Smooth muscle cell (in vitro differentiated cells): ENCODE measurements around the gene S100A16. TPM values are rescaled to one million over a fixed set of nuclear protein-coding genes. Genes with fewer than 3 reads are reported as not detected.

Experiments
- DNase-seq: peaks from one replicate; lab custom pipeline; 2025; ENCODE audit not compliant: unreplicated experiment; lab: John Stamatoyannopoulos, UW
- H2AFZ ChIP-seq: fragments of 200-600 bp; sonication (generic); 2 replicates; pipeline ENCODE4 v1.6.0; 2016; ENCODE audit warnings: antibody characterized with exemption, low read depth, mild to moderate bottlenecking
- H3F3A ChIP-seq: fragments of 200-600 bp; sonication (generic); 2 replicates; pipeline ENCODE4 v1.6.0; 2017; ENCODE audit warnings: antibody characterized with exemption, low read depth
- H3K27ac ChIP-seq: fragments of 200-600 bp; sonication (generic); 2 replicates; pipeline ENCODE4 v1.5.1; 2016; ENCODE audit warnings: low read depth, mild to moderate bottlenecking
- H3K27me3 ChIP-seq: fragments of 200-600 bp; sonication (generic); 2 replicates; pipeline ENCODE4 v1.6.1; 2016; ENCODE audit warnings: low read depth, mild to moderate bottlenecking
- H3K36me3 ChIP-seq: fragments of 200-600 bp; sonication (generic); 2 replicates; pipeline ENCODE4 v1.5.1; 2016; ENCODE audit warnings: low read depth
- H3K4me1 ChIP-seq: fragments of 200-600 bp; sonication (generic); 2 replicates; pipeline ENCODE4 v1.5.1; 2016; ENCODE audit warnings: low read depth
- H3K4me2 ChIP-seq: fragments of 200-600 bp; sonication (generic); 2 replicates; pipeline ENCODE4 v1.6.0; 2016; ENCODE audit warnings: mild to moderate bottlenecking
- H3K4me3 ChIP-seq: fragments of 200-600 bp; sonication (generic); 2 replicates; pipeline ENCODE4 v1.5.1; 2016; ENCODE audit warnings: mild to moderate bottlenecking
- H3K79me2 ChIP-seq: fragments of 200-600 bp; sonication (generic); 2 replicates; pipeline ENCODE4 v1.6.0; 2016; ENCODE audit warnings: low read depth, mild to moderate bottlenecking
- H3K9ac ChIP-seq: fragments of 200-600 bp; sonication (generic); 2 replicates; pipeline ENCODE4 v1.6.0; 2016; ENCODE audit warnings: low read depth
- H3K9me3 ChIP-seq: fragments of 200-600 bp; sonication (generic); replicated peaks from 2 replicates; pipeline ENCODE4 v1.5.1; 2016; ENCODE audit warnings: low read depth
- H4K20me1 ChIP-seq: fragments of 200-600 bp; sonication (generic); 2 replicates; pipeline ENCODE4 v1.6.0; 2016; ENCODE audit warnings: low read depth
- WGBS: methylation state at CpG from one replicate; pipeline ENCODE4 v1.1.7; 2016; ENCODE audit warnings: low lambda C conversion rate; 5-methylcytosine and 5-hydroxymethylcytosine counted together
- polyA plus RNA-seq: library from polyadenylated mRNA; unstranded; fragments of >200 nt; fragmentation: Nextera tagmentation; extraction: Ambion mirVana; gene quantifications from 2 replicates; pipeline ENCODE4 v1.2.1, GENCODE V29; 2016
- total RNA-seq: library from RNA; depleted of rRNA; stranded (reverse); fragments of >200 nt; gene quantifications from 2 replicates; pipeline ENCODE4 v1.2.3, GENCODE V29; 2014
- TF ChIP-seq, protein P1 (sequence below): fragments of 200-600 bp; sonication (generic); IDR thresholded peaks from 2 replicates; pipeline ENCODE4 v1.5.1; 2017; ENCODE audit warnings: borderline replicate concordance, mild to moderate bottlenecking, antibody characterized with exemption; ENCODE audit not compliant: insufficient read depth, poor library complexity, severe bottlenecking

The S100A16 gene
- total and polyA plus RNA-seq, 2 experiments from 2014 or later, result 238 to 302 TPM

DNA sequence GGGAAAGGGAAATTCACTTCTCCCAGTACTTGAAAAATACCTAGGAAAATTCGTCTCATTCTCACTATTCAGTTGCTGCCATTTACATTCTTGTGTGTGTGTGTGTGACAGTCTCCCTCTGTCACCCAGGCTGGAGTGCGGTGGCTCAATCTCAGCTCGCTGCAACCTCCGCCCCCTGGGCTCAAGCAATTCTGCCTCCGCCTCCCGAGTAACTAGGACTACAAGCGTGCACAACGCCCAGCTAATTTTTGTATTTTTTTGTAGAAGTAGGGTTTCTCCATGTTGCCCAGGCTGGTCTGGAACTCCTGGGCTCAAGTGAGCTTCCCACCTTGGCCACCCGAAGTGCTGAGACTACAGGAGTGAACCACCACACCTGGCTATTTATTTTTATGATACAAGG, 46.7 kb upstream of the S100A16 start:
- Histone ChIP-seq H2AFZ (no peak overlapping the region), H3K9me3 (no peaks in the 10 kb centered on the region), H3K27me3 (no peaks in the 10 kb centered on the region), H3K27ac (peak overlapping the region; percentile 7), H4K20me1 (no peaks in the 10 kb centered on the region), H3K4me2 (peak overlapping the region; percentile 94), H3K4me1 (peaks cover 9% of the 10 kb centered on the region), H3K9ac (no peak overlapping the region), H3K79me2 (peaks cover 12% of the 10 kb centered on the region), H3F3A (peaks cover 39% of the 10 kb centered on the region), H3K4me3 (peak overlapping the region; percentile 91), H3K36me3 (peaks cover 8% of the 10 kb centered on the region)
- TF ChIP-seq, protein P1, sequence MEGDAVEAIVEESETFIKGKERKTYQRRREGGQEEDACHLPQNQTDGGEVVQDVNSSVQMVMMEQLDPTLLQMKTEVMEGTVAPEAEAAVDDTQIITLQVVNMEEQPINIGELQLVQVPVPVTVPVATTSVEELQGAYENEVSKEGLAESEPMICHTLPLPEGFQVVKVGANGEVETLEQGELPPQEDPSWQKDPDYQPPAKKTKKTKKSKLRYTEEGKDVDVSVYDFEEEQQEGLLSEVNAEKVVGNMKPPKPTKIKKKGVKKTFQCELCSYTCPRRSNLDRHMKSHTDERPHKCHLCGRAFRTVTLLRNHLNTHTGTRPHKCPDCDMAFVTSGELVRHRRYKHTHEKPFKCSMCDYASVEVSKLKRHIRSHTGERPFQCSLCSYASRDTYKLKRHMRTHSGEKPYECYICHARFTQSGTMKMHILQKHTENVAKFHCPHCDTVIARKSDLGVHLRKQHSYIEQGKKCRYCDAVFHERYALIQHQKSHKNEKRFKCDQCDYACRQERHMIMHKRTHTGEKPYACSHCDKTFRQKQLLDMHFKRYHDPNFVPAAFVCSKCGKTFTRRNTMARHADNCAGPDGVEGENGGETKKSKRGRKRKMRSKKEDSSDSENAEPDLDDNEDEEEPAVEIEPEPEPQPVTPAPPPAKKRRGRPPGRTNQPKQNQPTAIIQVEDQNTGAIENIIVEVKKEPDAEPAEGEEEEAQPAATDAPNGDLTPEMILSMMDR, result no peak
- 85% methylated on average over 9 of the region's 9 CpGs for WGBS
- DNase-seq, result no peak

DNA sequence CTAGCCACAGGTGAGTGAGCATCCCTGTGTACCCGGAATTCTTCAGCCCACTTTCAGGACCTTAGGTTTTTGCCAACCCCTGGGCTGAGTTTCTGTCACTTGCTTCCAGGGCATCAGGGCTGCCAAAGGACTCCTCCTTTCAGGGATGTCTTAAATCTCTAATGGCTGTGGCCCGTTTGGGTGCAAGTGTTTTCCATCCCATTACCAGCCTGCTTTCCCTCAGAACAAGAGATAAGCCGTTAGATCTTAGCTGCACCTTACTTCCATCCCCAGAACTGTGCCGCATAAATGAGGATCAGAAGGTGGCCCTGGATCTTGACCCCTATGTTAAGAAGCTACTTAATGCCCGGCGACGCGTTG, 46.2 kb upstream of the S100A16 start:
- Histone ChIP-seq H3K36me3 (peaks cover 7% of the 10 kb centered on the region), H3K4me3 (peak overlapping the region; percentile 91), H3K27me3 (no peaks in the 10 kb centered on the region), H2AFZ (no peak overlapping the region), H3K27ac (no peak overlapping the region), H3K79me2 (peaks cover 12% of the 10 kb centered on the region), H3K4me1 (peaks cover 9% of the 10 kb centered on the region), H3F3A (peaks cover 34% of the 10 kb centered on the region), H3K9ac (peak overlapping the region; percentile 63), H4K20me1 (no peaks in the 10 kb centered on the region), H3K4me2 (peak overlapping the region; percentile 94), H3K9me3 (no peaks in the 10 kb centered on the region)
- DNase-seq, result no peak
- WGBS, result 60% methylated on average over 8 of the region's 8 CpGs
- TF ChIP-seq, protein P1, result no peak

DNA sequence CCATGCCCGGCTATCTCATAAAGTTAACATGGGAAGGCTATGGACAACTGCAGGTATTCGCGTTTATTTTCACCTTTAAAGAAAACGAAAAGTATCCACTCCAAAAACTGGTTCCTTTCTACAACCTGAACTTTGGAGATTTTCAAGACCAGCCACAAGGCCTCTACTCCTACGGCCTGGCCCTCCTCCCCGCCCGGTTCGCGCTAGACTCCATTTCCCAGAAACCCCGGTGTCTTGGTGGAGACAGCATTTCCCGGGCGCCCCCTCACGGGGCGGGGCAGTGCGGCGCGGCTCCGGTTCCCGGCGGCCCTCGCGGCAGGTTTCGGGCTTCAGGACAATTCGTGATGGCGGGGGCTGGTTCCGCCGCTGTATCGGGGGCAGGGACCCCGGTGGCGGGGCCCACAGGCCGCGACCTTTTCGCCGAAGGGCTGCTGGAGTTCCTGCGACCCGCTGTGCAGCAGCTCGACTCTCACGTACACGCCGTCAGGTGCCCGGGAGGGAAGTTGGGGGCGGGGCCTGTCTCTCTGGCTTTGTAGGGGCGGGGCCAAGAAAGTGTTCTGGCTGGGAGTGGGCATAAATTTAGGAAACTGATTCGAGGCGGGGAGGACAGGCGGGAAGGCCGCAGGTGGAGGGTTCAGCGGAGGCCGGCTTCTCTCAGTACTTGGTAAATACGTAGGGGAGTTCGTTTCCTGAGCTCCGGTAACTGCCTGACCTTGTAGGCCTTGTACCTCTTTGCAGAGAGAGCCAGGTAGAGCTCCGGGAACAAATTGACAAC, 45.6 kb upstream of the S100A16 start, which contains the start of gene SNAPIN:
SNAPIN (plus strand) TSS at position 304 of the 775 bp plus-strand sequence; CDS start at position 345, 41 bp downstream.
- H3K27me3 ChIP-seq, result no peaks in the 10 kb centered on the region
- H3F3A ChIP-seq, result peaks cover 29% of the 10 kb centered on the region
- peaks cover 9% of the 10 kb centered on the region for H3K4me1 ChIP-seq
- 4% methylated on average over 52 of the region's 53 CpGs for WGBS
- peak within 1 kb of the TSS; percentile 25 for H3K27ac ChIP-seq
- TF ChIP-seq, protein P1, result no peak
- H2AFZ ChIP-seq, result peak within 1 kb of the TSS; percentile 88
- peaks cover 12% of the 10 kb centered on the region for H3K79me2 ChIP-seq
- peaks cover 7% of the 10 kb centered on the region for H3K36me3 ChIP-seq
- peak within 1 kb of the TSS; percentile 91 for H3K4me3 ChIP-seq
- H3K9me3 ChIP-seq, result no peaks in the 10 kb centered on the region
- DNase-seq, result peak; percentile 80
- H3K4me2 ChIP-seq, result peak within 1 kb of the TSS; percentile 94
- peak within 1 kb of the TSS; percentile 63 for H3K9ac ChIP-seq
- H4K20me1 ChIP-seq, result no peaks in the 10 kb centered on the region

DNA sequence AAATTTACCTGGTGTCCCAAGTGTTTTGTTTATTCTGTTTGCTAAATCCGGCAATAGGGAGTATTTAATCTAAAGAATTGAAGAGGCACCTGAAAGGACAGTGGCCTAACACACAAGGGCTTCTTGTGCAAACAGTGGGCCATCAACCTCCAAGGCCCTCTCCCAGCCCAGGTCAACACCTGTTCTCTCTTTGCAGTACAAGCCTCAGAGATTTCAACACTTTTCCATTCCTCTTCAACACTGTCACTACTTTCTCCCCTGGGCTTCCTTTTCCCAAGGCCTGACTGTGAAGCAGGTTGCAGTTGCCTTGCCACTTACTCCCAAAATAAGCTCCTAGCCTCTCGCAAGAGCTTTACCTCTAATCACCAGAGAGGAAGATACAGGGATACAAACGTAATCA, 42.4 kb upstream of the S100A16 start:
- 87% methylated on average over 3 of the region's 3 CpGs for WGBS
- Histone ChIP-seq H3K79me2 (peaks cover 12% of the 10 kb centered on the region), H3K9ac (no peak overlapping the region), H4K20me1 (no peaks in the 10 kb centered on the region), H3F3A (peaks cover 7% of the 10 kb centered on the region), H3K4me2 (no peak overlapping the region), H3K27ac (no peak overlapping the region), H2AFZ (no peak overlapping the region), H3K36me3 (no peaks in the 10 kb centered on the region), H3K9me3 (no peaks in the 10 kb centered on the region), H3K4me1 (peaks cover 9% of the 10 kb centered on the region), H3K4me3 (no peak overlapping the region), H3K27me3 (no peaks in the 10 kb centered on the region)
- DNase-seq, result no peak
- TF ChIP-seq, protein P1, result no peak
